ENCODE data around the gene TNFRSF25.
A peak's percentile ranks its signal among the peaks of the same experiment; 100 is the strongest.
"Not testable (repeated sequence)": the region's sequence is repeated elsewhere in the genome, so short reads cannot be mapped to it uniquely, and the experiment has no call there.

Gene TNFRSF25

DNA sequence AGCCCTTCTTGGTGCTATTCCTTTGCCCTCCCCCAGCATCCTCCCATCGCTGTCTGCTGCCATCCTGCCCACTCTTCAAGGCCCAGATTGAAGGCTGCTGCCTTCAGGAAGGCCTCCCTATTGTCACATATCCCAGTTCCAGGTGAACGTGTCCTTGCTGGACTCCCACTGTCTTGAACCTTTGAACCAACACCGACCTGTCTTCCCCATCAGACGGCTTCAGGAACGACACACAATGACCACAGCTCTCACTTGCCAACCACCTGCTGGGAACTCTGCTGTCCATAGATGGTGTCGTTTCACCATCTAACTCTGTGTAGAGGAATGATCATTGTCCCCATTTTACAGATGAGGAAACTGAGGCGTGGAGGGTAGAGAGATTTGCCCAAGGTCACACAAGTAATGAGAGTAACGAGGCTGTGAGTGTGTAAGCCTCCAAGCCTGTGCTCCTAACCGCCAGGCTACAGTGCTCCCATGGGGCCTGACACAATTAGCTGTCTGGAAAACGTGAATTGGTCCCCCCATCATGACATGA, 35.4 kb upstream of the TNFRSF25 start:
- DNase-seq (ENCODE audit: low read depth), result no peak

DNA sequence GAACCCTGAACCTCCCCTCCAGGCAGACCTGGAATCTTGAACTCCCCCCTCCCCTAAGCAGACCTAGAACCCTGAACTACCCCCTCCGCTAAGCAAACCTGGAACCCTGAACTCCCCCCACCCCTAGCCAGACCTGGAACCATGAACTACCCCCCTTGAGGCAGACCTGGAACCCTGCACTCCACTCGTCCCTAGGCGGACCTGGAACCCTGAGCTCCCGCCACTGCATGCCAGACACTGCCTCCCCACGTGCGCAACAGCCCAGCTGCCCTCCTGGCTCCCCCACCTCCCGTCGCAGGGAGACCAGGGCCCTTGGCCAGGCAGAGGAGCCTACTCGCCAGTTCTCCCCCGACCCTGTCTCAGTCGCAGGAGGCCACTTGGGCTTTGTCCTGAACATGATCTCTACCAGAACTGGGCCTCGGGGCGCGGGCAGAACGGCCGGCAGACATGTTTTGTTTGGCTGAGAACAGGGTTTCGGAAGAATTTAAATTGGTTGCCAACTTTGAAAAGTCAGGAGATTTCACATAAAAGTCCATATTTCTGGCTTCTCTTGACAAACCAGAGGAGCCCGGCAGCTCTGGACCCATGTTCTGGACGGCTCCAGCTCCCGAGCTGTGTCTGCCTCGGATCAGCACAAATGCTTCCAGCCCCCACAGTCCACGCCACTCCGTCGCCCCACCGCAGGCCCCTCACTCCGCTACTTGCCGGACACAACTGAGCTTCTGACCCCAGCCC, 34.7 kb upstream of the TNFRSF25 start:
- DNase-seq (ENCODE audit: low read depth), result no peak

DNA sequence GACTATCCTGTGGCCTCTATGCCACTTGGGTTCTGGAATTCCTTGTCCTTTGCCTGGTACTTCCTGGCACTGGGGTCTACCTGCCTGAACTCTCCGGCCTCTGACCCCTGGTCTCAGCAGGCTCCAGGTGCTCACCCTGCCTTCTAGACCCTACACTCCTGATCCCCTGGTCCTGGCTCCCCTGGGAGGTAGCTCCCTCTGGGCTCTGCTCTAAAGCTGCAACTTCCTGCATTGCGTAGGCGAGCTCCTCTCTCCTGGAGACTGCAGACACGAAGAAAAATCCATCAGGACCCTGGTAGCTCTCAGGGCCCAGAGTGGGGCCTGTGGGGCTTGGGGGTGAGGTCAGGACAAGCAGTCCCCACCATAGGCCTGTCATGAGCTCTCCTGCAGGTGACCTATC, 33.3 kb upstream of the TNFRSF25 start:
- no peak for DNase-seq (ENCODE audit: low read depth)

DNA sequence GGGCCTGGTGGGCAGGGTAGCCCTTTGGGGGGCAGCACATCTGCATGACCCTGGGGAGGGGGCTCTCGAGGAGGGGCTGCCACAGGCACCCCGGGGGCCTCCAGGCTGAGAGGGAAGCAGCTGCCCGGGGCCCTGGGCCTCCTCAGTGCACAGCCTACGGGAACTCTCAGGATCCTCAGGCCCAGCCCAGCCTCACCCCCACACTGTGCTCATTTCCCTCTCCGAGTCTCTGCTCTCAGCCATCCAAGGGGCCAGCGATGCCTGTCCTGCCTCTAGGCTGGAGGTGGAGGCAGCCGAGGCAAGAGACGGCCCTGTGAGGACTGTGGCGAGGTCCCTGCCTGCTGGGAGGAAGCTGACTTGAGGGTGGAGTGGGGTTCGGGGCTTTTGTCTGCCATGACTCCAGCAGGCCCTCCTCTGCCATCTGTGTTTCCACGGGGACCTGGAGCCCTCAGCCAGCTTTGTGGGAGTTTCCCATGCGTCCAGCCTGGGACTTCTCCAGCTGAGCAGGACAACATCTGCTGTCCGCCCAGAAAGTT, 32.7 kb upstream of the TNFRSF25 start:
- no peak for DNase-seq (ENCODE audit: low read depth)

DNA sequence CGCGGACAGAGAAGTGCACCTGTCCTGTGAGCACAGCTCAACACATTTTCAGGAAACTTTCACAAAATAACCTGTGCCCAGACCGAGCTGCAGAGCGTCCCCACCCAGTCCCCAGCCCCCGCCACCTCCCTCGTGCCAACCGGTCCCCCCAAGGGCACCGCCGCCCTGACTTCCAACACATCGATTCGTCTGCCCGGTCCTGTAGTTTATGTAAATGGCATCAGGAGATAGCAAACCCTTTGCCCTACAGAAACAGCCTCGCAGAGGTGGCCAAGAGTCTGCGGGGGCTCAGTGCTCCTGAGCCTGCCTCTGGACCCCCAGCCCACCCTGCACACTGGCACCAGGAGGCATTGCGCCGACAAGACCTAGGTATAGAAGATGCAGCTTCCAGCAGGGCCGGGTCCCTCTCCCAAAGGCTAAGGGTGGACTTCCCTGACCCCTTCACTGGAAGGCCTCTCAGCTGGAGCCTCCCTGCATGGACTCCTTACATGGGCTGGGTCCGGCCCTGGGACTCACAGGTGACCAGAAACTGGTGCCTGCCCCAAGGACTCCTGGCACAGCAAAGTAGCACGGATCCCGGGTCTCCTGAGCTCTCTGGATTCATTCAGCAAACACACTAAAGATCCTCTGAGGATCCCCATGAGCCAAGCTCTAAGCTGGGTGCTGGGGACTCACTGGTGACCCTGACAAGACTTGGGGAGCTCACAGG, 32.0 kb upstream of the TNFRSF25 start:
- no peak for DNase-seq (ENCODE audit: low read depth)

DNA sequence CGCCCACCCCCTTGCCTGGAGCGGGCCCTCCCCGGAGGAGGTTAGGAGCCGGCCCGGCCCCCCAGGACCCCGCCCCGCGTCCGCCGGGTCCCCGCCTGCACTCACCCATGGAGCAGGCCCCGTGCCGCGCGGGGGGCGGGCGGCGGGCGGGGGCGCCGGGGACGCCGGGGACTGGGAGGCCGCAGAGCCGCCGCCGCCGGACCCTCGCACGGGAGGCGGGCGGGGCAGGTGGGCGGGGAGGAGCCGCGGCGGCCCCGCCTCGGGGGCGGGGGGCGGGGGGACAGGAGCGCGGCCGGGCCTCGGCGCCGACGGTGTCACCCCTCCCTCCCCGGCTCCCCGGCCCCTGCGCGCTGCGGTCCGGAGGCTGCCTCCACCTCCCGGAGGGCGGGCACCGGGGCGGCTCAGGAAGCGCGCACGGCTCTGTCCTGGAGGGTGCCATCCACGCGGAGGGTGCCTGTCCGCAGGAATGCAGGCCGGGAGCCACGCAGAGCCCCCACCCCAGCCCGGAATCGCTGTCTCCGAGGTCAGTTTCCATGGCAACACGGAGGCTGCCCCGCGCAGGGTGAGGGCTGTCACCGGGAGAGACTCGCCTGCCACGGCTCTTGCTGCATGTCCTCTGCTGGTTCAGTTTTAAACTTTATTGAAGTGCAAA, 31.4 kb upstream of the TNFRSF25 start:
- peak; percentile 32 for DNase-seq (ENCODE audit: low read depth)

DNA sequence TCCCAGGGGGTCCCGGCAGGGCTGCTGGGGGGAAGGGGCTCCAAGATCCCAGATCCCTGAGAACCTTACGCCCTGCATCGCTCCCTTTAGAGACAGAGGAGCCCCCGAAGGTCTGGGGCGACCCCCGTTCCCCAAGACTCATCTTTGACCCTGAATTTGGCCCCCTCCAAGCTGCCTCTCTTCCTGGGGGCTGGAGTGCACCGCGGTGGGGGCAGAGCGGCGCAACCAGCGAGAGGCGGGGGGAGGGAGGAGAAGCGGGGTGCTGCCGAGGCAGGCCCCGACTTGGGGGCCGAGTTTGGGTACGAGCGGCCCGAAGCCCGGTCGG, 30.9 kb upstream of the TNFRSF25 start:
- DNase-seq (ENCODE audit: low read depth), result no peak

DNA sequence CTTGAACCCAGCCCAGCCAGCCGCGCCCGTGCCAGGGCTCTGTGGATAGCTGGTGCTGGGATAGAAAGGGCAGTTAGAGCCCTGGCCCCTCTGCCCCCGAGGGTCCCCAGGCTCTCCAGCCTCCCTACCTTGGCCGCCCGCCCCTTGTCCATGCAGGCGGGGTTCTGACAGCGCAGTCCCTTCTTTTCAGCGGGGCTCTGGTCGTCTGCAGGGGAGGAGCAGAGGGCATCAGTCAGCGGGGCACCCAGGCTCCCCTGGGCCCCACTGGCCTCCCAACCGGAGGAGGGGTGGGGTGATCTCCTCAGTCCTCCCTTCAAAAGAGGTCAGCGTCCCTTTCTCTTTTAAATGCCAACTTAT, 30.4 kb upstream of the TNFRSF25 start:
- no peak for DNase-seq (ENCODE audit: low read depth)

DNA sequence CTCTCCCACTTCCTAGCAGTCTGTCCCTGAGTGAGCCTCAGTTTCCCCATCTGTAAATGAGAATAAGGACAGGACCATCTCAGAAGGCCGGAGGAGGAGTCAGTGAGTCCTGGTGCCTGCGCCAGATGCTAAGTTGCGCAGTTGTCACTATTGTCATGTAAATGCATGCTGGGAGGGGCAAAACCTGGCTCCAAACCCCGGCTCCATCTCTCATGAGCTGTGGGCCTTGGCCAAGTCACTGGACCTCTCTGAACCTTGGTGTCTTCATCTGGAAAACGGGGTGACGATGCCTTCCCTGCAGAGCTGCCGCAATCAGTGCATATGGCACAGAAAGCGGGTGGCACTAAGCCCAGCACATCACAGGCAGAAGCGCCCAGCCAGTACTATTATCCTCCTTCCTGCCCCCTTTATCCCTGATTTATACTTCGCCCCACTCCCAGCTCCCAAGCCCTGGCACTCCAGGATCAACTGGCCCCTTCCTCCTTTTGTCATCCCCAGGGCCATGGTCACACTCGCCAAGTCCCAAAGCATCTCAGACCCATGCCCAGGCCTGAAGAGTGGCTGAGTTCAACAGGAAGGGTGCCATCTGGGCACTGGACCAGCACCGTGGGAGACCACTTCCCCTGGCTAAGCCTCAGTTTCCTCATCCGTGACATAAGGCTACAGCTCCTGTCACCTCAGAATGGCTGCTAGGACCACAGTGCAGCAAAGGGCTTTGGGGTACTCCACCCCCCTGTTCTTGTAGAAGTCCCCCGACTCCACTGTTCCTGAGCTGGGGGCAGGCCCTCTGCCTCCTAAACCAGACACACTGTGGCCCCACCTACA, 29.8 kb upstream of the TNFRSF25 start:
- DNase-seq (ENCODE audit: low read depth), result no peak

DNA sequence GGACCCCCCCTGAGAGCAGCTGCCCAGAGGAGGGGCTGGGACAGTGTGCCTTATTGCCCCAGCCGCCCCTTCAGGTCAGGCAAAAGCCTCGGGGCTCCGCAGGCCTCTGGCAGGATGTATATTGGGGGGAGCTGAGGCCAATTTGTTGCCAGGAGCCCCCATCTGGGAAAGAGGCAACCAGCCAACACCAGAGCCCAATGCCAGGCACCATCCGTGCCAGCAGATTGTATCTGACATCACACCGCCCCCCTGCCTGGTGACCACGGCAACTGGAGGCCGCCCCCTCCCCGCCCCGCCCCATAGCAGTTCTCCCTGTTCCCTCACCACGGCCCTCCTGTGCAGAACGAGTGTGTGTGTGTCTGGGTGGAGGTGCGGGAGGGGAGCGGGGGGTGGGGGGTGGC, 29.1 kb upstream of the TNFRSF25 start:
- DNase-seq (ENCODE audit: low read depth), result no peak

DNA sequence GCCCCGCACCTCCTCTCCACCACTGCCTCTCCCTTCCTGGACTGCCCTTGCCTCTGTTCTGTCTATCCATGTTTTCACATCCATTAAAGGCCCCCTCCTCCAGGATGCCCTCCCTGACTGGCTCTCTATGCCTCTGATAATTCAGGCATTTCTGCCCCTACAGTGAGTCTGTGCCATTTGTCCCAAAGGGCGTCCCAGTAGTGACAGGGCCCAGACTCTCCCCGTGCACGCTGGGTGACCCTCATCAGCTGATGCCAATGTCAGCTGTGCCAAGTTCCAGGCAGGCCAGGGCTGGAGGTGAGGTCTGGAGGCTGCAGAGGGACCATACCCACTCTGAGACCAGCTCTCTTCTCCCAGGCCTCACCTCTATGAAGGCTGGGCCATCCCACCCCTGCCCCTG, 28.7 kb upstream of the TNFRSF25 start:
- DNase-seq (ENCODE audit: low read depth), result no peak

DNA sequence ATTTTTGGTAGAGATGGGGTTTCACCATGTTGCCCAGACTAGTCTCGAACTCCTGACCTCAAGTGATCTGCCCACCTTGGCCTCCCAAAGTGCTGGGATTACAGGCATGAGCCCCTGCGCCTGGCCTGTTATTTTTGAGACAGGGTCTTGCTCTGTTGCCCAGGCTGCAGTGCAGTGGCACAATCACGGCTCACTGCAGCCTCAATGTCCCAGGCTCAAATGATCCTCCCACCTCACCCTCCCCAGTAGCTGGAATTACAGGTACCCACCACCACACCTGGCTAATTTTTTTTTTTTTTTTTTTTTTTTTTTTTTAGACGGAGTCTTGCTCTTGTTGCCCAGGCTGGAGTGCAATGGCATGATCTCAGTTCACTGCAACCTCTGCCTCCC, 27.9 kb upstream of the TNFRSF25 start:
- DNase-seq (ENCODE audit: low read depth), result not testable (repeated sequence)

DNA sequence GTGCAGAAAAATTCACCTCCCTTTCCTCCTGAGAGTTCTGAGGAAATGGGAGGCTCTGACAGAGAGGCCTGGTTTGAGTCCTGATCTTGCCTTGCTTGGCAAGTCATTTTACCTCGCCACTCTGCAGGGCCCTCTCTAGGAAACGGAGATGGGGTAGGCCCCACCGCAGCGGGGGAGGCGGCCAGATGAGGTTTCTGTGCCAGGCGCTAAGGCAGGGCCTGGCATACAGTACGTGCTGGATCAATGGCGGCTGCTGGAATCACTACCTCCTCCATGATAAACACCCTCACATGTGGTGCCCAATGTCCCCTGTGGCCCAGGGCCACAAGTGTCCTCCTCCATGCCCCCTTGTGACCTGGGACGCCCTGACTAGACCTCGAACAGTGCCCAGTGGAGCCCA, 26.0 kb upstream of the TNFRSF25 start:
- DNase-seq (ENCODE audit: low read depth), result no peak

DNA sequence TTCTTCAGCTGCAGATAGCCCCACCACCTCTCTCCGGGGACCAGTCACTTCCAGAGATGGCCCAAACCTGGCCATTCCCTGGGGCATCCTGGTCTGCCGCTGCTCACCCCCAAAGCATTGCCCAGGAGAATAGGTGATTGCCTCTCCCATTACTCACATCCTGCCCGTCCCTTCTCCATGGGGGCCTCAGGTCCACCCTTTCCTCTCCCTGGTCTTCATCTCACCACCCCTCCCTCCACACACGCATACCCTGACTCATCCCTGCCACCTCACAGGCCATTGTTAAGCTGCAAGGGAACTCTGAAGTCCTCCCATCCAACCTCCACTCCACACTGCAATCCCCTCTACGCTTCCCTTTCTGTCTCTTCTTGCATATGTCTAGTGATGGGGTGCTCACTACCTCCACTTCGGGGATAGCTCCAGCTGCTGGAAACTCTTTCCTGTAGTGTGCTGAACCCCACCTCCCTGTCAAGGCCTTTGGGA, 25.5 kb upstream of the TNFRSF25 start, which contains the start of gene PLEKHG5:
PLEKHG5 (minus strand) TSS at position 188 of the 483 bp plus-strand sequence. CDS start 14,096 bp downstream, outside the sequence.
- no peak for DNase-seq (ENCODE audit: low read depth)

DNA sequence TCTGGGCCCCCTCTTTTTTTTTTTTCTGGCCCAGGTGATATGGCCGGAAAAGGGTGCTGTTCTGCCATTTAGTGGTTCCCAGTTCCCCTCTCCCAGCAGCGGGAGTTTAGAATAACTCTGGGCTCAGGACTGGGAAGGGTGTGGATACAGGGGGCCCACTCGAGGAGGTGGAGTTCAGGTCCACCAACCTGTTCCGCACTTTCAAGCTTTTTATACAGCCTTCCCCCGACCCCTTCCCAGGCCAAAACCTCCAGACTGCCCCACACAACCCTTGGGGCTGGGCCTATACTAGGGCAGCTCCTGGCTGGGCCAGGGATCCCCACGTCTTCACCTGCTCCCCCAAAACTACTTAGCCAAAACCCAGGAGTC, 25.1 kb upstream of the TNFRSF25 start:
- DNase-seq (ENCODE audit: low read depth), result no peak

DNA sequence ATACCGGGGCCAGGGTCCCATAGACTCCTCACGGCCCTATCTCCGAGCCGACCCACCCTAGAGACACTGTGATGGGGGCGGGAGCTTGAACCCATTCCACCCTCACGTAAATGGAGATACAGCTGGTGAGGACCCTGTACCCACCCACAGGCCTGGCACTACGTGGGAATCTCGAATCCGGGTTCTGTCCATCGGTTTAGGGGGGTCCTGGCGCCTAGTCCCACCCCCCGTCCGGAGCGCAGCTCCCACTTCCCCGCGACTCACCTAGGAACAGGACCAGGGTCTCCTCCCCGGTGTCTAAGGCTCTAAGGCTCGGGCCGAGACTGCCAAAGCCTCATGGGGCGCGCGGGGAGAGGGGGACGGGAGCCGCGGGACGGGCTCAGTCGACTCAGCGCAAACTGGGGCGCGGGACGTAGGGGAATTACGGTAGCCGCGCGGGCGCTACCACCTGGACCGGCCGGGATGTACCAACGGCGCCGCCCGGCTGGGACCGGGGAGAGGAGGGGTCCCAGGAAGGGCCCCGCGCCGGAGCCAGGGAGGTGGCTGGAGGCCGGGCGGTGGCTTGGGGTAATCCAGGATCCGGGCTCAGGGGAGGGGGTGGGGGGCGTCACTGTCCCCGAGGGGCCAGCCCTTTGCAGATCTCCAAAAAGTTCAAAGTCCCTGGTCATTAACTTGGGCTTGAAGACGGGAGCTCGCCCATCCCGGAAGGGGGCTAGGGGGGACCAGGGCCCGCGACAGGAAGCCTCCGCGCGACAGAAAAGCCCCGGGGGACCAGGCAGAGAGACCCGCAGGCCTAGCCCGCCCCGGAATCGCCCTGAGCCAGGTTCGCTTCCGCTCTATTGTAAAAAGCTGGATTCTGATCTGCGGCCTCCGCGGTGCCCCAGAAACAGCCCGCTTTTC, 24.5 kb upstream of the TNFRSF25 start:
- DNase-seq (ENCODE audit: low read depth), result peak; percentile 38

DNA sequence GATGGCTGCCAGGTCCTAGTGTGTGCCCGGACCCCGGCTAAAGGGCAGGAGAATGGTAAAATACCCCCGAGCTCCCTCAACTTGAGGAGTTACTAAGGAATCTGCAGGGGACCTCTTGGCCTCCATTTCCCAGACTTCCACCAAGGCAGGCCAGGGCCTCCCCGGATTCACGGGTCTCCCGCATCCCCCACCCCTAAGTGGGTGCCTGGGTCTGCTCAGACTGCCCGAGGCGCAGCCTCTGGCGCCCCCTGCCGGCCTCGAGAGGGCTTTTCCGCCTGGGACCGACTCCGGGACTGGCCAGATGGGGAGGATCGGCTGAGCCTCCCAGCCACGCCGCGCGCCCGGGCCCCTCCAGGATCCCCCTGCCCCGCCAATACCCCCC, 23.8 kb upstream of the TNFRSF25 start:
- DNase-seq (ENCODE audit: low read depth), result peak; percentile 71

DNA sequence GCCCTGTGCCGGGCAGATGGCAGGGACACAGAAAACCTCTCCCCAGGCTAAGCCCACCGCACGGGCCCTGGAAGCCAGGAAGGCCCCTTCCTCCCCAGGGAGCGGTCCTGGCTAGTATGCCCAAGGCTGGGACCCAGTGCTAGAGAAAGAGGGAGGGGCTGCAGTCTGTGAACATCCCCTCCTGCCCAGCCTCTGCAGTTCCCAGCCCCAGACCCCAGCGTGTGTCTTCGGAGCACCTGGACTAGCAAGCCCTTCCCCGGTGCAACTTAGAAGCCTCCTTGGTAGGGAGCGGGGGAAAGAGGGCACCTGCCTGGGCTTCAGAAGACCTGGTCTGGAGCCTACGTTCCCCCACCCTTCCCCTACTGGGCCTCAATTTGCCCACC, 23.4 kb upstream of the TNFRSF25 start:
- no peak for DNase-seq (ENCODE audit: low read depth)

DNA sequence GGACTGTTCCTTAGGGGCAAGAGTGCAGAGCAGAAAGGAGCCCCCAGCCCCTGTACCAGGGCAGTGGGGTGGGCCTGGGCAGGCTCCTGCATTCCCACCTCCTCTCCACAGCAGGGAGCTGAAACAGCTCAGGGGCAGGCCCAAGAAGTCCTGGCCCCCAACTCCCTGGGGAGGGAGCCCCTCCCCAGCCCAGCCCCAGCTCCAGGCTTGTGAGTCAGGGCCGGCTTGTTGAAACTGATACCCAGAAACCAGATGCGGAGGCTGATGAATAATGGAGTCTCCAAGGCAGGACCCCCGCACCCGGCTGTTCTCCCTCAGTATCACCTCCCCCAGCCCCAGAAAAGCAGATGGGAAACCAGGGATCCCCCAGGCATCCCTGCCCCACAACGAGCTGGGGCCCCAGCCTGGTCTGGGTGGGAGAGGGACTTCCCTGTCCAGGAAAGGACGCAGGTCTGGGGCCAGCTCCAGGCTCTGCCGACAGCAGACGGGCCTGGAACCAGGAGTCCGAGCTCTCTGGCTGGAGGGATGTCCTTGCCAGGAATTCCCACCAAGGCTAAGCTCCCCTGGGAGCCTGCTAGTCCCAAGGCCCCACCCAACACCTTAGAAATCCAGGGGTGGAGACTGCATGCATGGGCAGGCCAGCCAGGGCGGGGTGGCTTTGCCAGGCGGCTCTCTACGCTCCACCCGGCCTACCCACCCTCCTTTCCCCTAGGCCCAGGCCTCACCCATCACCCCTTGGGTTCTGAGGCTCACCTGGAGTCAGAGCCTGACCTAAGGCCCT, 22.8 kb upstream of the TNFRSF25 start:
- DNase-seq (ENCODE audit: low read depth), result no peak

Data from activated T-cell treated with anti-CD3 and anti-CD28 coated beads for 24 hours (primary cell).